ENCODE results near the gene FNDC3B.

The FNDC3B gene

DNA sequence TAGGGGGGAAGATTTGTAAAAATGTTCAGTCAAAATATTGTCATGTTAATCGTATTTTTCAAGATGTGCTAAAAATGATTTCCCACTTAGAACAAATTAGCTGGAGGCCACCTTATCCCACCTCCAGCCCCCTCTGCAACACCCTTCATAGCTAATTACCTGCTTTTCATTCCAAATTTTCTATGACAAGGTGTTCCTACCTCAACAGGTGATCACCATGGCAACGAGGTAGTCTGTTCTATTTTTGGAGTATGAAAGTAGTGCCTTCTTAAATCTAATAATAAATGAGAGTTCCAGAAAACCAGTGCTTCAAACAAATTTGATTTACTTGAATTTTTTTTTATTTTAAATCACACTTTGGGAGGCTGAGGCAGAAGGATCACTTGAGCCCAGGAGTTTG is 149.8 kb downstream of the FNDC3B start:
- H3K4me3 ChIP-seq (ENCODE audit: low read depth, low read length) = no peak overlapping the region
- in situ Hi-C loops (cut with HindIII; ENCODE audit: low sequenced_read_pairs) = no loop called here
- TF ChIP-seq, protein P1, sequence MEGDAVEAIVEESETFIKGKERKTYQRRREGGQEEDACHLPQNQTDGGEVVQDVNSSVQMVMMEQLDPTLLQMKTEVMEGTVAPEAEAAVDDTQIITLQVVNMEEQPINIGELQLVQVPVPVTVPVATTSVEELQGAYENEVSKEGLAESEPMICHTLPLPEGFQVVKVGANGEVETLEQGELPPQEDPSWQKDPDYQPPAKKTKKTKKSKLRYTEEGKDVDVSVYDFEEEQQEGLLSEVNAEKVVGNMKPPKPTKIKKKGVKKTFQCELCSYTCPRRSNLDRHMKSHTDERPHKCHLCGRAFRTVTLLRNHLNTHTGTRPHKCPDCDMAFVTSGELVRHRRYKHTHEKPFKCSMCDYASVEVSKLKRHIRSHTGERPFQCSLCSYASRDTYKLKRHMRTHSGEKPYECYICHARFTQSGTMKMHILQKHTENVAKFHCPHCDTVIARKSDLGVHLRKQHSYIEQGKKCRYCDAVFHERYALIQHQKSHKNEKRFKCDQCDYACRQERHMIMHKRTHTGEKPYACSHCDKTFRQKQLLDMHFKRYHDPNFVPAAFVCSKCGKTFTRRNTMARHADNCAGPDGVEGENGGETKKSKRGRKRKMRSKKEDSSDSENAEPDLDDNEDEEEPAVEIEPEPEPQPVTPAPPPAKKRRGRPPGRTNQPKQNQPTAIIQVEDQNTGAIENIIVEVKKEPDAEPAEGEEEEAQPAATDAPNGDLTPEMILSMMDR (IDR thresholded peaks at IDR 0.05; ENCODE audit: low read depth, low read length, missing control alignments) = no peak
- DNase-seq (ENCODE audit: low read depth) = no peak

DNA sequence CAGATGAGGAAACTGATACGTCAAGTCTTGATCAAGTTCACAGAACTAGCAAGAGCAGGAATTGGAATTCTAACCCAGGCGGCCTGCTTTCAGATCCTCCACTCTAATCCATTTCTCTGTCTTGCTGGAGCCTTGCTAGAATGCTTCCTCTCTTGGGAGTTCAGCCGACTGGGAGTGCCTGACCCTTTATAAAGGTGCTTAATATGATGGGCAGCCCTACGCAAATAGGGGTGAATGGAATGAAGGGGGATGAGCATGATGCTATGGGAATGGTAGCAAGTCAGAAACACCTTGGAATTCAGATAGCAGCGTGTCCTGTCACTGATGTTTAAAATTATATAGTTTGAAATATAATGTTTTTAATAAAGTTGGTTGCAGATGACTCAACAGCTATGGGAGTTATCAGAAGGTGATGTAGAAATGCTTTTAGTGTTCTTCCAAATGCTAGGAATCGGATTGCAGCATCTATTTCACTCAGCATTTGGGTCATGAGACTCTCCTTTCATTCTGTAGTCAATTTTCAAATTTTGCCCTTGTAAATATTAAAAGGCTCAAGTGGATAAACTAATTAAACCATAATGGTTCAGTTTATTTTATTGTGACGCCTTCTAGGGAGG is 150.7 kb downstream of the FNDC3B start:
- in situ Hi-C loops (cut with HindIII; ENCODE audit: low sequenced_read_pairs) = no loop called here
- H3K4me3 ChIP-seq (ENCODE audit: low read depth, low read length) = no peak overlapping the region
- DNase-seq (ENCODE audit: low read depth) = no peak
- TF ChIP-seq, protein P1 (IDR thresholded peaks at IDR 0.05; ENCODE audit: low read depth, low read length, missing control alignments) = no peak

DNA sequence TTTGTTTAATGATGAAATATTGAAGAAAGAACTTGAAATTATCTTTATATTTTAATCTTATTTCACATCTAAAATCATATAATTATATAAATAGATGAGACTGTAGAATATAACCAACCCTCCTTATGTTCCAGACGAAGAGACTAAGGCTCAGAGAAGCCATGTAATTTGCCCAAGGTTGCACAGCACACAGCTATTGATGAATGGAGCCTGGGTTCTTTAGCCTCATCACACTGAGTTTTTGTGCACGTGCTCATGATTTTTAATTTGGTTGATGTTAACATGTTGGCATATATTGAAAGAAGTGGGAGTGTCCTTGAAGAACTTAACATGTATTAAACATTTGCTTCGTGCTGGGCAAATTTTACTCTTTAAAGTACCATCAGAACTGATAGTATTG is 151.6 kb downstream of the FNDC3B start:
- in situ Hi-C loops (cut with HindIII; ENCODE audit: low sequenced_read_pairs) = no loop called here
- no peak for DNase-seq (ENCODE audit: low read depth)
- no peak overlapping the region for H3K4me3 ChIP-seq (ENCODE audit: low read depth, low read length)
- TF ChIP-seq, protein P1 (IDR thresholded peaks at IDR 0.05; ENCODE audit: low read depth, low read length, missing control alignments) = no peak

DNA sequence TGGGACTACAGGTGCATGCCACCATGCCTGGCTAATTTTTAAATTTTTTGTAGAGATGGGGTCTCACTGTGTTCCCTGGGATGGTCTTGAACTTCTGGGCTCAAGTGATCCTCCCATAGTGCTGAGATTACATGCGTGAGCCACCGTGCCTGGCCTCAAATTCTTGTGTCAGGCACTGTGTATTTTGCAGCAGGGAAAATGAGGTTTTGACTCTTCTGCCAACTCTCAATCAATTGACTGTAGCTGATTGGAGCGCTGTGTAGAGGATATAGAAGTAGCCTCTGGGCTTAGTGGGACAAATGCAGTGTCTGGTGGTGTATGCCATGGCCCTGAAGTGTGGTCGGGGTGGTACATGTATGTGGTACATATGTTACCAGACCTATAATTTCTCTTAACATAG is 152.3 kb downstream of the FNDC3B start:
- H3K4me3 ChIP-seq (ENCODE audit: low read depth, low read length) = no peak overlapping the region
- TF ChIP-seq, protein P1 (IDR thresholded peaks at IDR 0.05; ENCODE audit: low read depth, low read length, missing control alignments) = no peak
- in situ Hi-C loops (cut with HindIII; ENCODE audit: low sequenced_read_pairs) = no loop called here
- DNase-seq (ENCODE audit: low read depth) = no peak

DNA sequence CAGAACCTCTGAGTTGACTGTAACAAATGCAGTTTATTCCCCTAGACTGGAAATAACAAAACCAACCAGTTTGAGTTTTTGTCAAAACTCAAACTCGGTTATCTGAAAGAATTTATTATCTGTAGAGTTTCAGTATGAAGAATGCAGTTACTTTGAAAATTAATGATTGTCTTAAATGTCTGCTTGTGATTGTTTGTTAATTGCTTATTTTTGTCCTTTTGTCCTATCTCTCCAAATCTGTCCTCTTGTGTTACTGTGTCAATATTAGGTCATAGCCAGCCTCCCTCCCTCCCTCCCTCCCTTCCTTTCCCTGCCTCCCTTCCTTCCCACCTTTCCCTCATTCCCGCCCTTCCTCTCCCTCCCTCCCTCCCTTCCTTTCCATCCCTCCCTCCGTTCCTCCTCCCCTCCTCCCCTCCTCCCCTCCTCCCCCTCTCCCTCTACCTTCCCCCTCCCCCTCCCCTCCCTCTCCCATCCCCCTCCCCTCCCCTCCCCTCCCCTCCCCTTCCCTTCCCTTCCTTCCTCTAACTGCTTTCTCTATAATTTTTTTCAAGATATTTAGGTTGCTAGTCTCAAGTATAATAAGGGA is 153.5 kb downstream of the FNDC3B start:
- TF ChIP-seq, protein P1 (IDR thresholded peaks at IDR 0.05; ENCODE audit: low read depth, low read length, missing control alignments) = no peak
- H3K4me3 ChIP-seq (ENCODE audit: low read depth, low read length) = no peak overlapping the region
- no peak for DNase-seq (ENCODE audit: low read depth)
- in situ Hi-C loops (cut with HindIII; ENCODE audit: low sequenced_read_pairs) = no loop called here

DNA sequence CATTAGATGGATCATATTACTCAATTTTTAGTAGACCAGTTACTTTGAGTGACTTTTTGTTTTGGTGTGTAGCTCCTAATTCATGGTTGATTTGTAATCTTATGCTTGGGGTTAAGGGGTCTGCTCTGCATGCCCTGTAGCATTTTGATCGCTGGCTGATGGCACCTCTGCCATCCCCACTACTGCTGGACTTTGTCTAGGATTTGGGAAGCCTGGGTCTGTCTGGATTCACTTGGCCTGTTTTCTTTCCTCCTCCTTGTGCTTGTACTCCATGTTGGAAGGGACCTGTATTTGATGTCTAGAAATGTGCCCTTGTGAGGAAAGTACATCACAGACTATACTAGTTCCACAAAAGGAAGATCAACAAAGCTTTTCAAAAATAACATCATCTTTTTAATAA is 154.1 kb downstream of the FNDC3B start:
- DNase-seq (ENCODE audit: low read depth) = no peak
- in situ Hi-C loops (cut with HindIII; ENCODE audit: low sequenced_read_pairs) = no loop called here
- TF ChIP-seq, protein P1 (IDR thresholded peaks at IDR 0.05; ENCODE audit: low read depth, low read length, missing control alignments) = no peak
- no peak overlapping the region for H3K4me3 ChIP-seq (ENCODE audit: low read depth, low read length)

Measured in astrocyte of the cerebellum (primary cell).